ENCODE results near the gene STK24.

STK24 gene

GRCh38 chr13:98440390-98441055, 136.4 kb downstream of the STK24 start:
- Histone ChIP-seq H3K4me3 (ENCODE audit: low read depth in 1 of 2, low read length in 2 of 2) (no peak overlapping the region), H3K27me3 (ENCODE audit: control insufficient read depth in 1 of 2, insufficient read depth in 2 of 2, low read length in 2 of 2) (no peaks in the 10 kb centered on the region), H3K9me3 (ENCODE audit: control insufficient read depth in 1 of 2, low read length in 2 of 2) (no peaks in the 10 kb centered on the region), H3K36me3 (ENCODE audit: control insufficient read depth in 1 of 2, insufficient read depth in 2 of 2, low read length in 2 of 2) (no peaks in the 10 kb centered on the region), H3K27ac (ENCODE audit: low read depth, low read length) (no peak overlapping the region), H3K9ac (ENCODE audit: low read depth in 1 of 2, low read length in 2 of 2) (no peak overlapping the region), H3K4me1 (ENCODE audit: control insufficient read depth in 1 of 2, insufficient read depth in 2 of 2, low read length in 2 of 2) (peaks cover 4 to 7% of the 10 kb centered on the region in 2 donors)

- Histone ChIP-seq H3K27me3 (ENCODE audit: control insufficient read depth in 1 of 2, insufficient read depth in 2 of 2, low read length in 2 of 2) (no peaks in the 10 kb centered on the region), H3K27ac (ENCODE audit: low read depth, low read length) (no peak overlapping the region), H3K4me1 (ENCODE audit: control insufficient read depth in 1 of 2, insufficient read depth in 2 of 2, low read length in 2 of 2) (peaks cover 0 to under 1% of the 10 kb centered on the region in 2 donors), H3K9ac (ENCODE audit: low read depth in 1 of 2, low read length in 2 of 2) (no peak overlapping the region), H3K36me3 (ENCODE audit: control insufficient read depth in 1 of 2, insufficient read depth in 2 of 2, low read length in 2 of 2) (no peaks in the 10 kb centered on the region), H3K9me3 (ENCODE audit: control insufficient read depth in 1 of 2, low read length in 2 of 2) (no peaks in the 10 kb centered on the region), H3K4me3 (ENCODE audit: low read depth in 1 of 2, low read length in 2 of 2) (no peak overlapping the region)
Observed at GRCh38 chr13:98439896-98440295, 137.0 kb downstream of the STK24 start.

GRCh38 chr13:98439126-98439828, 137.6 kb downstream of the STK24 start:
- Histone ChIP-seq H3K27ac (ENCODE audit: low read depth, low read length) (no peak overlapping the region), H3K36me3 (ENCODE audit: control insufficient read depth in 1 of 2, insufficient read depth in 2 of 2, low read length in 2 of 2) (no peaks in the 10 kb centered on the region), H3K4me1 (ENCODE audit: control insufficient read depth in 1 of 2, insufficient read depth in 2 of 2, low read length in 2 of 2) (no peaks in the 10 kb centered on the region)

GRCh38 chr13:98438246-98439125, 138.4 kb downstream of the STK24 start:
- Histone ChIP-seq H3K4me1 (ENCODE audit: control insufficient read depth in 1 of 2, insufficient read depth in 2 of 2, low read length in 2 of 2) (no peaks in the 10 kb centered on the region), H3K27me3 (ENCODE audit: control insufficient read depth in 1 of 2, insufficient read depth in 2 of 2, low read length in 2 of 2) (no peaks in the 10 kb centered on the region), H3K27ac (ENCODE audit: low read depth, low read length) (no peak overlapping the region), H3K9ac (ENCODE audit: low read depth in 1 of 2, low read length in 2 of 2) (no peak overlapping the region), H3K9me3 (ENCODE audit: control insufficient read depth in 1 of 2, low read length in 2 of 2) (no peaks in the 10 kb centered on the region), H3K36me3 (ENCODE audit: control insufficient read depth in 1 of 2, insufficient read depth in 2 of 2, low read length in 2 of 2) (no peaks in the 10 kb centered on the region), H3K4me3 (ENCODE audit: low read depth in 1 of 2, low read length in 2 of 2) (no peak overlapping the region)

More at GRCh38 chr13:98439126-98439828, 137.6 kb downstream of the STK24 start:
- Histone ChIP-seq H3K27me3 (ENCODE audit: control insufficient read depth in 1 of 2, insufficient read depth in 2 of 2, low read length in 2 of 2) (no peaks in the 10 kb centered on the region), H3K4me3 (ENCODE audit: low read depth in 1 of 2, low read length in 2 of 2) (no peak overlapping the region), H3K9me3 (ENCODE audit: control insufficient read depth in 1 of 2, low read length in 2 of 2) (no peaks in the 10 kb centered on the region), H3K9ac (ENCODE audit: low read depth in 1 of 2, low read length in 2 of 2) (no peak overlapping the region)

GRCh38 chr13:98436233-98436910, 140.5 kb downstream of the STK24 start:
- Histone ChIP-seq H3K27me3 (ENCODE audit: control insufficient read depth in 1 of 2, insufficient read depth in 2 of 2, low read length in 2 of 2) (no peaks in the 10 kb centered on the region), H3K9ac (ENCODE audit: low read depth in 1 of 2, low read length in 2 of 2) (no peak overlapping the region), H3K4me1 (ENCODE audit: control insufficient read depth in 1 of 2, insufficient read depth in 2 of 2, low read length in 2 of 2) (no peaks in the 10 kb centered on the region), H3K4me3 (ENCODE audit: low read depth in 1 of 2, low read length in 2 of 2) (no peak overlapping the region), H3K9me3 (ENCODE audit: control insufficient read depth in 1 of 2, low read length in 2 of 2) (no peaks in the 10 kb centered on the region), H3K27ac (ENCODE audit: low read depth, low read length) (no peak overlapping the region), H3K36me3 (ENCODE audit: control insufficient read depth in 1 of 2, insufficient read depth in 2 of 2, low read length in 2 of 2) (peaks cover 0 to 3% of the 10 kb centered on the region in 2 donors)

GRCh38 chr13:98435376-98435775, 141.5 kb downstream of the STK24 start:
- H3K27ac ChIP-seq (ENCODE audit: low read depth, low read length): no peak overlapping the region
- peaks cover 0 to 3% of the 10 kb centered on the region in 2 donors for H3K36me3 ChIP-seq (ENCODE audit: control insufficient read depth in 1 of 2, insufficient read depth in 2 of 2, low read length in 2 of 2)
- no peak overlapping the region for H3K4me3 ChIP-seq (ENCODE audit: low read depth in 1 of 2, low read length in 2 of 2)
- no peaks in the 10 kb centered on the region for H3K27me3 ChIP-seq (ENCODE audit: control insufficient read depth in 1 of 2, insufficient read depth in 2 of 2, low read length in 2 of 2)
- H3K9me3 ChIP-seq (ENCODE audit: control insufficient read depth in 1 of 2, low read length in 2 of 2): no peaks in the 10 kb centered on the region
- peaks cover 0 to 3% of the 10 kb centered on the region in 2 donors for H3K4me1 ChIP-seq (ENCODE audit: control insufficient read depth in 1 of 2, insufficient read depth in 2 of 2, low read length in 2 of 2)
- no peak overlapping the region for H3K9ac ChIP-seq (ENCODE audit: low read depth in 1 of 2, low read length in 2 of 2)

GRCh38 chr13:98434060-98434459, 142.8 kb downstream of the STK24 start:
- peaks cover 0 to 3% of the 10 kb centered on the region in 2 donors for H3K36me3 ChIP-seq (ENCODE audit: control insufficient read depth in 1 of 2, insufficient read depth in 2 of 2, low read length in 2 of 2)
- peaks cover 0 to 3% of the 10 kb centered on the region in 2 donors for H3K4me1 ChIP-seq (ENCODE audit: control insufficient read depth in 1 of 2, insufficient read depth in 2 of 2, low read length in 2 of 2)

GRCh38 chr13:98433654-98434053, 143.3 kb downstream of the STK24 start:
- peaks cover 0 to 3% of the 10 kb centered on the region in 2 donors for H3K4me1 ChIP-seq (ENCODE audit: control insufficient read depth in 1 of 2, insufficient read depth in 2 of 2, low read length in 2 of 2)
- H3K9ac ChIP-seq (ENCODE audit: low read depth in 1 of 2, low read length in 2 of 2): no peak overlapping the region
- no peak overlapping the region for H3K27ac ChIP-seq (ENCODE audit: low read depth, low read length)
- H3K36me3 ChIP-seq (ENCODE audit: control insufficient read depth in 1 of 2, insufficient read depth in 2 of 2, low read length in 2 of 2): peaks cover 0 to 3% of the 10 kb centered on the region in 2 donors
- no peaks in the 10 kb centered on the region for H3K9me3 ChIP-seq (ENCODE audit: control insufficient read depth in 1 of 2, low read length in 2 of 2)
- H3K4me3 ChIP-seq (ENCODE audit: low read depth in 1 of 2, low read length in 2 of 2): no peak overlapping the region
- no peaks in the 10 kb centered on the region for H3K27me3 ChIP-seq (ENCODE audit: control insufficient read depth in 1 of 2, insufficient read depth in 2 of 2, low read length in 2 of 2)

More at GRCh38 chr13:98434060-98434459, 142.8 kb downstream of the STK24 start:
- no peak overlapping the region for H3K27ac ChIP-seq (ENCODE audit: low read depth, low read length)
- no peaks in the 10 kb centered on the region for H3K9me3 ChIP-seq (ENCODE audit: control insufficient read depth in 1 of 2, low read length in 2 of 2)
- no peak overlapping the region for H3K9ac ChIP-seq (ENCODE audit: low read depth in 1 of 2, low read length in 2 of 2)
- no peak overlapping the region for H3K4me3 ChIP-seq (ENCODE audit: low read depth in 1 of 2, low read length in 2 of 2)
- no peaks in the 10 kb centered on the region for H3K27me3 ChIP-seq (ENCODE audit: control insufficient read depth in 1 of 2, insufficient read depth in 2 of 2, low read length in 2 of 2)

- no peaks in the 10 kb centered on the region for H3K27me3 ChIP-seq (ENCODE audit: control insufficient read depth in 1 of 2, insufficient read depth in 2 of 2, low read length in 2 of 2)
- no peak overlapping the region for H3K4me3 ChIP-seq (ENCODE audit: low read depth in 1 of 2, low read length in 2 of 2)
- no peak overlapping the region for H3K9ac ChIP-seq (ENCODE audit: low read depth in 1 of 2, low read length in 2 of 2)
- no peaks in the 10 kb centered on the region for H3K9me3 ChIP-seq (ENCODE audit: control insufficient read depth in 1 of 2, low read length in 2 of 2)
- peaks cover 0 to 3% of the 10 kb centered on the region in 2 donors for H3K4me1 ChIP-seq (ENCODE audit: control insufficient read depth in 1 of 2, insufficient read depth in 2 of 2, low read length in 2 of 2)
- peaks cover 0 to 3% of the 10 kb centered on the region in 2 donors for H3K36me3 ChIP-seq (ENCODE audit: control insufficient read depth in 1 of 2, insufficient read depth in 2 of 2, low read length in 2 of 2)
- no peak overlapping the region for H3K27ac ChIP-seq (ENCODE audit: low read depth, low read length)
Observed at GRCh38 chr13:98432638-98433037, 144.3 kb downstream of the STK24 start.

Measured in duodenal mucosa (tissue), 2 donors.